NCI-H1417 (cell line): Measurements from ENCODE around the gene NPHP3.
"Not testable (repeated sequence)": the region's sequence is repeated elsewhere in the genome, so short reads cannot be mapped to it uniquely, and the experiment has no call there.

ENCODE experiments used
- DNase-seq, 3 experiments: peaks; one replicate each; lab custom pipeline; 2025; lab: John Stamatoyannopoulos, UW

The NPHP3 gene

GRCh38 chr3:132643366-132643765, 78.8 kb downstream of the NPHP3 start:
- DNase-seq: no peak

GRCh38 chr3:132642539-132642847, 79.7 kb downstream of the NPHP3 start:
- DNase-seq: no peak

GRCh38 chr3:132641837-132642538, 80.2 kb downstream of the NPHP3 start:
- DNase-seq: peak; percentile 8 to 76 (median 68)

- not testable (repeated sequence) for DNase-seq
These were observed 80.8 kb downstream of the NPHP3 start for GRCh38 chr3:132641427-132641826.

GRCh38 chr3:132638706-132639105, 83.5 kb downstream of the NPHP3 start:
- no peak for DNase-seq

- DNase-seq: no peak
These were observed 84.6 kb downstream of the NPHP3 start for GRCh38 chr3:132637590-132637989.

- DNase-seq: no peak
These were observed 87.2 kb downstream of the NPHP3 start for GRCh38 chr3:132635052-132635451.
